ENCODE data around the gene FGF12.

DNA sequence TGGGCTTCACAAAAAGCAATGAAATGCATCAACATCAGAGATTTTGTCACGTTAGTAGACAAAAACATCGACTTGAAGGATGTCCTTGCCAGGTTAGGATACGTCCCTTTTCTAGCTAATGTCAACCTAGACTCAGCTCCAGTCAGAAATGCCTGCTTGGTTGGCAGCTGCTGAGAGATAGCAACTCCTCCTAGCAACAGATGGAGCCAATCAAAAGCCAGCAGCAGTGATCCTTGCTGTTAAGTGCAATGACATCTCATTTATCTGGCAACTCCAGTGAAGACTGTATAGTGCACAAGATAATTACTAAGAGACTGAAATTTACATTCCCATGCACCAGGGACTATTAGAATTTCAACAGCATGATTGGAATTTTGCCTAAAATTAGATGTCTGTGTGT, 424.1 kb downstream of the FGF12 start:
- TF ChIP-seq, protein P1, sequence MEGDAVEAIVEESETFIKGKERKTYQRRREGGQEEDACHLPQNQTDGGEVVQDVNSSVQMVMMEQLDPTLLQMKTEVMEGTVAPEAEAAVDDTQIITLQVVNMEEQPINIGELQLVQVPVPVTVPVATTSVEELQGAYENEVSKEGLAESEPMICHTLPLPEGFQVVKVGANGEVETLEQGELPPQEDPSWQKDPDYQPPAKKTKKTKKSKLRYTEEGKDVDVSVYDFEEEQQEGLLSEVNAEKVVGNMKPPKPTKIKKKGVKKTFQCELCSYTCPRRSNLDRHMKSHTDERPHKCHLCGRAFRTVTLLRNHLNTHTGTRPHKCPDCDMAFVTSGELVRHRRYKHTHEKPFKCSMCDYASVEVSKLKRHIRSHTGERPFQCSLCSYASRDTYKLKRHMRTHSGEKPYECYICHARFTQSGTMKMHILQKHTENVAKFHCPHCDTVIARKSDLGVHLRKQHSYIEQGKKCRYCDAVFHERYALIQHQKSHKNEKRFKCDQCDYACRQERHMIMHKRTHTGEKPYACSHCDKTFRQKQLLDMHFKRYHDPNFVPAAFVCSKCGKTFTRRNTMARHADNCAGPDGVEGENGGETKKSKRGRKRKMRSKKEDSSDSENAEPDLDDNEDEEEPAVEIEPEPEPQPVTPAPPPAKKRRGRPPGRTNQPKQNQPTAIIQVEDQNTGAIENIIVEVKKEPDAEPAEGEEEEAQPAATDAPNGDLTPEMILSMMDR (IDR thresholded peaks at IDR 0.05), result no peak
- TF ChIP-seq EZH2 (IDR thresholded peaks at IDR 0.05), result no peak
- no peak for TF ChIP-seq EZH2phosphoT487 (IDR thresholded peaks at IDR 0.05)
